Body of pancreas (tissue), 4 donors: ENCODE results near the gene RHOV.

ENCODE experiments used
- POLR2A ChIP-seq, 3 donors: fragments of 450-650 bp; IDR thresholded peaks; one replicate each; pipeline ENCODE4 v1.6.1; 2016; ENCODE audit warnings: antibody characterized with exemption in 3 of 3, mild to moderate bottlenecking in 2 of 3
- TF ChIP-seq, protein P1 (sequence below), 7 experiments: fragments of 450-650 bp in 4 of 7; fragments of 200-600 bp in 3 of 7; sonication (generic) in 3 of 7; IDR thresholded peaks; one replicate each; pipeline ENCODE4 v1.5.1; 2016 to 2019; ENCODE audit warnings: antibody characterized with exemption in 7 of 7

DNA sequence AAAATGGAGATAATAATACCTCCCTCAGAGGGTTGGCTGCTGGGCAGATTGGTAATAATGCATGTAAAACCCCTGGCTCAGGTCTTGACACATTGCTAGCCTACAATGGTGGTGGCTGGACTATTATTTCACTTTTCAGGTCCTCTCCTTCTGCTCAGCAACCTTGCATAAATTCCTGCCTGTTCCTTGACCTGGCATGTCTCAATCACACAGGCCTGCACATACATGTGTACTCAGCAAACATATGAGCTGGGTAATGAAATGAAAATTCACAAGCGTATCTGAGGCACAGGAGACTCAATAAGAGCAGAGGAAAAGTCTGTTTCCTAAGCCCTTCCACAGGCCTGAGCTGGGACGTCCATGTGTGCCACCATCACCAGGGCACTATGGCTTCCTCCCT is 37.7 kb upstream of the RHOV start:
- TF ChIP-seq POLR2A (IDR thresholded peaks at IDR 0.05), result no peak
- TF ChIP-seq, protein P1, sequence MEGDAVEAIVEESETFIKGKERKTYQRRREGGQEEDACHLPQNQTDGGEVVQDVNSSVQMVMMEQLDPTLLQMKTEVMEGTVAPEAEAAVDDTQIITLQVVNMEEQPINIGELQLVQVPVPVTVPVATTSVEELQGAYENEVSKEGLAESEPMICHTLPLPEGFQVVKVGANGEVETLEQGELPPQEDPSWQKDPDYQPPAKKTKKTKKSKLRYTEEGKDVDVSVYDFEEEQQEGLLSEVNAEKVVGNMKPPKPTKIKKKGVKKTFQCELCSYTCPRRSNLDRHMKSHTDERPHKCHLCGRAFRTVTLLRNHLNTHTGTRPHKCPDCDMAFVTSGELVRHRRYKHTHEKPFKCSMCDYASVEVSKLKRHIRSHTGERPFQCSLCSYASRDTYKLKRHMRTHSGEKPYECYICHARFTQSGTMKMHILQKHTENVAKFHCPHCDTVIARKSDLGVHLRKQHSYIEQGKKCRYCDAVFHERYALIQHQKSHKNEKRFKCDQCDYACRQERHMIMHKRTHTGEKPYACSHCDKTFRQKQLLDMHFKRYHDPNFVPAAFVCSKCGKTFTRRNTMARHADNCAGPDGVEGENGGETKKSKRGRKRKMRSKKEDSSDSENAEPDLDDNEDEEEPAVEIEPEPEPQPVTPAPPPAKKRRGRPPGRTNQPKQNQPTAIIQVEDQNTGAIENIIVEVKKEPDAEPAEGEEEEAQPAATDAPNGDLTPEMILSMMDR (IDR thresholded peaks at IDR 0.05), result no peak
